ENCODE data around the gene SMURF1. TPM values are rescaled to one million over a fixed set of nuclear protein-coding genes. Genes with fewer than 3 reads are reported as not detected.

SMURF1 gene
- total RNA-seq, 4 donors from 2014 or later = 26.9 to 74.9 (median 30.2) TPM

DNA sequence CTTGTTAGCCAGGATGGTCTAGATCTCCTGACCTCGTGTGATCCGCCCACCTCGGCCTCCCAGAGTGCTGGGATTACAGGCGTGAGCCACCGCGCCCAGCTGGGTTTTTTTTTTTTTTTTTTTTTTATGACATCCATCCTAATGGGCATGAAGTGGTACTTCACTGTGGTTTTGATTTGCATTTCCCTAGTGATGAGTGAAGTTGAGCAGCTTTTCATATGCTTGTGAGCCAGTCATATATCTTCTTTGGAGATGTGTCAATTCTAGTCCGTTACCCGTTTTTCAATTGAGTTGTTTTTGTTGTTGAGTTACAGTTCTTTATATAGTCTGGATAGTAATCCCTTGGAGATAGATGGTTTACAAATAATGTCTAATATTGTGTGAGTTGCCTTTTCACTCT is 127.7 kb downstream of the SMURF1 start:
- DNase-seq (ENCODE audit: low spot score in 2 of 2) = no peak
- 96% methylated on average over 8 of the region's 8 CpGs for WGBS
- Histone ChIP-seq H3K4me1 (peaks cover 5% of the 10 kb centered on the region), H3K27ac (no peak overlapping the region), H3K4me3 (no peak overlapping the region), H3K27me3 (no peaks in the 10 kb centered on the region), H3K36me3 (peaks cover 47% of the 10 kb centered on the region), H3K9me3 (no peaks in the 10 kb centered on the region)
- no peak for TF ChIP-seq POLR2AphosphoS5 (IDR thresholded peaks at IDR 0.05)
- TF ChIP-seq POLR2A (IDR thresholded peaks at IDR 0.05) = no peak
- no peak for TF ChIP-seq CTCF (IDR thresholded peaks at IDR 0.05)
- TF ChIP-seq EP300 (IDR thresholded peaks at IDR 0.05) = no peak

DNA sequence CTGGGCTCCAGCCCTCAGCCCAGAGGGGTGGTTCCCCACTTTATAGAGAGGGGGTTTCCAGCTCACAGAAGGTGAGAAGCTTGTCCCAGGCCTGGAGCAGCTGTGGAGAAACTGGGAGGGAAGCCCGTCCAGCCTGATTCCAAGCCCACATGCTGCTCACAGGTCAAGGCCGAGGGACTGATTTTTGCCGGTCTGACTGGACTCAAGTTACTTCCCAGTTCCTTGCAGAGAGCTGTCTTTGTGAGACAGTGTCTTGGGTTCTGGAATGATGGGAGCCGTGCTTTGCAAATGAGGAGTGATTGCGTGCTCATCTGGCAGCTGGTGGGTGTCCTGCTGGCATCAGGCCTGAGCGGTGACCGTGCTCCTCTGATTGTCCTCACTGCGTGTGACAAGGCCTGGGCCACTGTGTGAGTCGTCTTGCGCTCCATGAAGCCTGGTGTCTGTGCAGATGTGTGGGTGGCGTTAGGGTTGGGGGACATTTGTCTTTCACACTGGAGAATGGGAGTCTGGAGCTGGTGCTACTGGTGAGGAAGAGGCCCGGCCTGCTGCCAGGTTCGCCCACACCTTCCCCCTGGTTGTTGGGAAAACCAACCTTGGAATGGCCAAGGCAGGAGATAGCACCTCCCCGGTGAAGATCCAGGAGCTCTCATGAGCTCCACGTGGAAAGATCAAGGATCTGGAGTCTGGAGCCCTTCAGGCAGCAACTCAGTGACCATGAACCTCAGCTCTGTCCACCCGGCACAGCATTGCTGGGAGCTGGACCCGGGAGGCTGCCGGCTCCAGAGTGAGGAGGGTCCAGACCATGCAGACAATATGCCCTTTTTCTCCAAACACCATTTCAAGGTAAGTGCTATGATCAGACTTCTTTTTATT is 129.6 kb downstream of the SMURF1 start:
- DNase-seq (ENCODE audit: low spot score in 2 of 2) = peak; percentile 51 to 55
- Histone ChIP-seq H3K27ac (no peak overlapping the region), H3K27me3 (no peaks in the 10 kb centered on the region), H3K4me1 (no peaks in the 10 kb centered on the region), H3K36me3 (peaks cover 65% of the 10 kb centered on the region), H3K4me3 (no peak overlapping the region), H3K9me3 (no peaks in the 10 kb centered on the region)
- TF ChIP-seq POLR2AphosphoS5 (IDR thresholded peaks at IDR 0.05) = no peak
- no peak for TF ChIP-seq CTCF (IDR thresholded peaks at IDR 0.05)
- TF ChIP-seq POLR2A (IDR thresholded peaks at IDR 0.05) = no peak
- no peak for TF ChIP-seq EP300 (IDR thresholded peaks at IDR 0.05)
- WGBS = 95% methylated on average over 14 of the region's 18 CpGs

DNA sequence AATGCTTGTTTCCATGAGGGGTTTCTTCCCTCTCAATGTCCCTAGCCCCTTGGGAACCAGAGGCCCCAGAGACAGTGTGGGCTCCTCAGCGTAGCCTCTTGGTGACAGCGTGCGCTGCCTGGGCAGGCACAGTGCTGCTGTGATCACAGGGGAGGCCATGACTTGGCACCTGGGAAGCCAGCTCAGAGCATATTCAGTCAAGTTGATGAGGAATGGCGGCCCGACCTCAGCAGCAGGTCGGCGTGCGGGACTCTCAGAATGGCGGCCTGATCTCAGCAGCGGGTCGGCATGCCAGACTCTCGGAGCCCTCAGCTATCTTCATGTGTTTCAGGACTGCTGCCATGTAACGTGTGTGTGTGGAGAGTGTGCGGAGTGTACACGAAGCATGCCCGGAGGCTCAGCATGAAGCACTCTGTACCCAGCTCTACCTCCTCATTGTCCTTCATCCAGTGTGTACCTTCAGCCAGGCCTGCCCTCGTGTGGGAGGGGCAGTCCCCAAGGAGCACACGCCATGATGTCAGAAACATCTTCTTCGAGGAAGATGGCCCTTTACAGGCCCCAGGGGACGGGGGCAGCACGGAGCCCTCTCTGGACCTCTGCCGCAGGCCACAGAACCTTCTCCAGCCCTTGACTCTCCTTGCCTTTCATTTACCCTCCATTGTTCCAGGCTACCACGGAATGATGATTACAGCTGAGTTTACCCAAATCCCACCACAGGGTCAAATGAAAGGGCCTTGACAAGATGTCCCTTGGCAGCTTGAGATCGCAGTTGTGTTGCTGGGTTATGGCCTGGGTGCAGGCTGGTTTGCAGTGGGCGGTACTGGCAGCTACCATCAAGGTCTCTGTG is 130.4 kb downstream of the SMURF1 start:
- no peak for TF ChIP-seq EP300 (IDR thresholded peaks at IDR 0.05)
- WGBS = 98% methylated on average over 23 of the region's 25 CpGs
- peaks cover 73% of the 10 kb centered on the region for H3K36me3 ChIP-seq

GRCh38 chr7:99012722-99013121 is 131.2 kb downstream of the SMURF1 start:
- Histone ChIP-seq H3K4me3 (no peak overlapping the region), H3K27ac (no peak overlapping the region), H3K4me1 (no peaks in the 10 kb centered on the region), H3K36me3 (peaks cover 80% of the 10 kb centered on the region), H3K27me3 (no peaks in the 10 kb centered on the region), H3K9me3 (no peaks in the 10 kb centered on the region)
- 97% methylated on average over 13 of the region's 13 CpGs for WGBS
- TF ChIP-seq EP300 (IDR thresholded peaks at IDR 0.05) = no peak
- DNase-seq (ENCODE audit: low spot score in 2 of 2) = peak; percentile 5 to 24

More for the DNA sequence above, 130.4 kb downstream of the SMURF1 start:
- DNase-seq (ENCODE audit: low spot score in 2 of 2) = peak; percentile 54 to 70
- no peak overlapping the region for H3K4me3 ChIP-seq
- H3K27me3 ChIP-seq = no peaks in the 10 kb centered on the region
- no peak overlapping the region for H3K27ac ChIP-seq
- H3K9me3 ChIP-seq = no peaks in the 10 kb centered on the region
- H3K4me1 ChIP-seq = no peaks in the 10 kb centered on the region

- no peak overlapping the region for H3K4me3 ChIP-seq
- H3K9me3 ChIP-seq = no peaks in the 10 kb centered on the region
- no peak for TF ChIP-seq POLR2AphosphoS5 (IDR thresholded peaks at IDR 0.05)
- TF ChIP-seq CTCF (IDR thresholded peaks at IDR 0.05) = no peak
- TF ChIP-seq EP300 (IDR thresholded peaks at IDR 0.05) = no peak
- TF ChIP-seq POLR2A (IDR thresholded peaks at IDR 0.05) = no peak
- WGBS = 96% methylated on average over 22 of the region's 36 CpGs
- no peaks in the 10 kb centered on the region for H3K27me3 ChIP-seq
- H3K36me3 ChIP-seq = peaks cover 85% of the 10 kb centered on the region
- no peak overlapping the region for H3K27ac ChIP-seq
- DNase-seq (ENCODE audit: low spot score in 2 of 2) = peak; percentile 48 to 78
- H3K4me1 ChIP-seq = no peaks in the 10 kb centered on the region
Observed at GRCh38 chr7:99011706-99012404, 132.1 kb downstream of the SMURF1 start.

Measured in suprapubic skin (tissue), 4 donors.